Right lobe of liver (tissue), 6 donors: Measurements from ENCODE around the gene DYDC2. TPM values are rescaled to one million over a fixed set of nuclear protein-coding genes. Genes with fewer than 3 reads are reported as not detected.

ENCODE experiments used
- ATAC-seq, 4 donors: fragments of 200-7000 bp; cut with Tn5 transposase; one replicate each; pipeline ENCODE4 v1.9.1; 2020; ENCODE audit warnings: mild to moderate bottlenecking in 4 of 4, moderate library complexity in 4 of 4
- DNase-seq, 3 donors: peaks; one replicate each; pipeline ENCODE4 v3.0.0-alpha.2; 2020
- H3K27ac ChIP-seq, 3 donors: fragments of 200-600 bp; one replicate each; pipeline ENCODE4 v1.8.0; 2022
- H3K27me3 ChIP-seq, 2 donors: fragments of 200-600 bp; one replicate each; pipeline ENCODE4 v1.8.0; 2022
- H3K36me3 ChIP-seq, 4 donors: fragments of 200-600 bp; sonication (generic) in 1 of 4; one replicate each; pipeline versions ENCODE4 v1.5.1 to v1.8.0; 2017 to 2022; ENCODE audit warnings: control low read depth in 1 of 4
- H3K4me1 ChIP-seq, 4 donors: fragments of 200-600 bp; sonication (generic) in 1 of 4; one replicate each; pipeline versions ENCODE4 v1.5.1 to v1.8.0; 2017 to 2022; ENCODE audit warnings: control low read depth in 1 of 4
- H3K4me3 ChIP-seq, 3 donors: fragments of 200-600 bp; one replicate each; pipeline ENCODE4 v1.8.0; 2022
- H3K9me3 ChIP-seq, 4 donors: fragments of 200-600 bp; sonication (generic) in 1 of 4; one replicate each; pipeline versions ENCODE4 v1.5.1 to v1.8.0; 2017 to 2022; ENCODE audit warnings: control low read depth in 1 of 4
- POLR2A ChIP-seq: fragments of 450-650 bp; IDR thresholded peaks from one replicate; pipeline ENCODE4 v1.6.1; 2017; ENCODE audit warnings: antibody characterized with exemption, mild to moderate bottlenecking
- WGBS: methylation state at CpG from one replicate; pipeline ENCODE4 v1.1.6; 2018; ENCODE audit warnings: low coverage, low lambda C conversion rate; ENCODE audit not compliant: insufficient coverage; ENCODE audit errors: missing lambda C conversion rate; 5-methylcytosine and 5-hydroxymethylcytosine counted together
- intact Hi-C, 2 donors: fragments of 100-400 bp; cut with DNase I; formaldehyde crosslinking; loops; one replicate each; pipeline versions ENCODE4 v1.11.2 to v1.14.1; 2022
- total RNA-seq, 6 experiments: library from RNA; depleted of rRNA in 2 of 6; stranded (reverse); fragments of >200 nt in 2 of 6; fragmentation: NEBNext Ultra II Directional in 3 of 6; extraction: Animal tissue kit (Norgen Biotek cat#: 25700) in 3 of 6; gene quantifications; one replicate each; pipeline versions ENCODE4 v1.1.0 to v1.2.4, GENCODE V29; 2016 to 2023
- TF ChIP-seq, protein P1 (sequence below), 4 donors: fragments of 200-600 bp in 3 of 4; fragments of 450-650 bp in 1 of 4; IDR thresholded peaks; one replicate each; pipeline versions ENCODE4 v1.5.1 to v1.8.0; 2016 to 2022; ENCODE audit warnings: antibody characterized with exemption in 4 of 4, mild to moderate bottlenecking in 2 of 4
- donor health status: DM: no; HTN: yes; CAD: no.
- donor health status: DM: no; HTN: no; CAD: no.
- donor health status: DM: no; HTN: no; CAD: no.
- donor health status: DM: no; HTN: yes; CAD: no.
- donor health status: DM: no; HTN: yes; CAD: no.

Gene DYDC2
- total RNA-seq, 6 experiments from 2014 or later = 0.34 to 2.5 (median 0.84) TPM; not detected in 2

DNA sequence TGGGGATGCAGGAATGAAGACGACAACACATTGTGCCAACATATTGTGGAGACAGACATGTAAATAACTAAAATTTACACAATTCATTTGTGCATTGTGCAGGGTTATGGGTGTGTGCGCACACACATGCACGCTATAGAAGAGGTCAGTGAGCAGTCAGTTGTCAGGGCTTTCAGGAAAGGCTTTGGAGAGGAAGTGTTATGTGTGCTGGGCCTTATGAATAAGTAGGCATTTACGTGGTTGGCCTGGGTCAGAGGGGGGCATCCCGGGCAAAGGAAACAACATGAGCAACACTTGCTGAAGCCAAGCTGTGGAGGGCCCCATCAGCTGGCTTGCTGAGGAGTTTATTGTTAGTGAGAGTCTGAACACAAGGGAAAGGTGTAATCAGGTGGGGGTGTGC is 55.9 kb downstream of the DYDC2 start:
- 70% methylated on average over 3 of the region's 5 CpGs for WGBS
- intact Hi-C loops = no loop called here
- Histone ChIP-seq H3K27me3 (no peaks in the 10 kb centered on the region), H3K9me3 (no peaks in the 10 kb centered on the region), H3K4me3 (no peak overlapping the region), H3K27ac (no peak overlapping the region), H3K4me1 (peaks cover 0 to 68% (median 36%) of the 10 kb centered on the region in 4 donors), H3K36me3 (no peaks in the 10 kb centered on the region)
- DNase-seq (no peak), ATAC-seq (no peak)
- no peak for TF ChIP-seq POLR2A
- TF ChIP-seq, protein P1, sequence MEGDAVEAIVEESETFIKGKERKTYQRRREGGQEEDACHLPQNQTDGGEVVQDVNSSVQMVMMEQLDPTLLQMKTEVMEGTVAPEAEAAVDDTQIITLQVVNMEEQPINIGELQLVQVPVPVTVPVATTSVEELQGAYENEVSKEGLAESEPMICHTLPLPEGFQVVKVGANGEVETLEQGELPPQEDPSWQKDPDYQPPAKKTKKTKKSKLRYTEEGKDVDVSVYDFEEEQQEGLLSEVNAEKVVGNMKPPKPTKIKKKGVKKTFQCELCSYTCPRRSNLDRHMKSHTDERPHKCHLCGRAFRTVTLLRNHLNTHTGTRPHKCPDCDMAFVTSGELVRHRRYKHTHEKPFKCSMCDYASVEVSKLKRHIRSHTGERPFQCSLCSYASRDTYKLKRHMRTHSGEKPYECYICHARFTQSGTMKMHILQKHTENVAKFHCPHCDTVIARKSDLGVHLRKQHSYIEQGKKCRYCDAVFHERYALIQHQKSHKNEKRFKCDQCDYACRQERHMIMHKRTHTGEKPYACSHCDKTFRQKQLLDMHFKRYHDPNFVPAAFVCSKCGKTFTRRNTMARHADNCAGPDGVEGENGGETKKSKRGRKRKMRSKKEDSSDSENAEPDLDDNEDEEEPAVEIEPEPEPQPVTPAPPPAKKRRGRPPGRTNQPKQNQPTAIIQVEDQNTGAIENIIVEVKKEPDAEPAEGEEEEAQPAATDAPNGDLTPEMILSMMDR (IDR thresholded peaks at IDR 0.05) = no peak

DNA sequence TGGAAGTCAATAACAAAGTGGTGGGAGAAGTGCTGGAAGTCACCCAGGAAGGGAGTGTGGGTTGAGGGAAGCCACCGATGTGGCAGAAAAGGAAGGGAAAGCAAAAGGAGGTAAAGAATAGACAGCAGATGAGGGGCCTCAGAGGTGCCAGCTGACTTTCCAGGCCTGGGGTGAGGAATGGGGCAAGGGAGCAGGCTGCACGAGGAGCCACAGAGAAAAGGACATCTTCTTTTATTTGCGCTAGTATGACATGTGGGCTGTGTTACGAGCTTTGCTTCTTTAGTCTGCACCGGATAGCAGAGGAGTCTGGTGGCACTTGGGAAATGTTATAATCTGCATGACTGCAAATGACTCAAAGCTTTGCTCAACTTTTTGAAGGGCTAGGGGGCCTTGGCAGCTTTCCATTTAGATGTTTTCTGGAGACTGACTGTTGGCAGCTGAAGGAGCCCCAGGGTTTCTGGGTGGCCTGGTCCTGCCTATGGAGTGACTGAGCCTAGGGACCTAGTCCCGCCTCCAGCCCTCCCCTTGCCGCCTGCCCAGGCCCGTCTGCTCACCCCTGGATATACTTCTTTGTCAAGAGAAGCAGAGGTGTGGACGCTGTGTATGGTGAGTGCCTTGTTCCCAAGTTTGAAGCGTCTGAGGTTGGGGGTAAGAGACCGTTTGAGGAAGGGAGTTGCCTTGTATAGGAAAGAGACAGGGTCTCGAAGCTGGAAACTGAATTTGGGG is 56.9 kb downstream of the DYDC2 start:
- peaks cover 0 to 64% (median 36%) of the 10 kb centered on the region in 4 donors for H3K4me1 ChIP-seq
- WGBS = 26% methylated on average over 3 of the region's 12 CpGs
- no peaks in the 10 kb centered on the region for H3K9me3 ChIP-seq
- DNase-seq (no peak), ATAC-seq (no peak)
- TF ChIP-seq, protein P1 (IDR thresholded peaks at IDR 0.05) = no peak
- no peak for TF ChIP-seq POLR2A
- H3K27me3 ChIP-seq = no peaks in the 10 kb centered on the region
- peak overlapping the region; percentile 25 to 65 (median 51) for H3K27ac ChIP-seq
- H3K36me3 ChIP-seq = no peaks in the 10 kb centered on the region
- intact Hi-C loops = no loop called here
- H3K4me3 ChIP-seq = no peak overlapping the region

DNA sequence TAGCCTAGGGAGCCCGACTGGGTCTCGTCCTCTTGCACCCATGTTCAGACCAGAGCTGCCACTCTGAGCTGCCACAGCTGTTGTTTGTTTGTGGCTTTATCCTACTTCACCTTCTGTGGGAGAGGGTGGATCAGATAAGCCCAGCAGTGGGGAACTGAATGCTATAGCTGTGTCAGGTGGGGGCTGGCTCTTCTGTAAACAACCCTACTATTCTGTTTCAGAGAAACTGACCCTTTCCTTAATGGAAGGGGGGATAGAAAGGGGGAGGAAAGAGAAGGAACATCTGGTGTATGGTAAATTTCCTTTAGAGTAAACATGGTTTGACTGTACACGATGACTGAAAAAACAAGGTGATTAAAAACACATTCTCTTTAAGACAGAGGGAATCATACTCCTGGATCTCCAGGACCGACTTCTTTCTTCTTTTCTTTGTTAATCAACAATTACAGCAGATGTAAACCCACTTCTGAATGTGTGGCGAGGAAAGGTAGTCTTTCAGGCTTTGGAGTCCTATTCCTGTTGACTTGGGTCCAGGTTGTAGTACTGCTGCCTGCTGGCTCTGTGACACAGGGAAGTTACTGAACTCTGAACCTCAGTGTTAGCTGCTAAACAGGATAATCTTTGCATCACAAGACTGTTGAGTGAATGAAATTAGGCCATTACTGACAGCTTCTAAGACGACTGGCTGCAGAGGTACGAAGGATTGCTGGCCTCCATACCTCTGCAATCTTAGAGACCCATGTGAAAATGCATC is 57.7 kb downstream of the DYDC2 start:
- no peaks in the 10 kb centered on the region for H3K27me3 ChIP-seq
- H3K4me3 ChIP-seq = no peak overlapping the region
- intact Hi-C loops = no loop called here
- ATAC-seq (peak; percentile 79 to 85 (median 83)), DNase-seq (peak in 1 of 3 donors; percentile 70)
- peaks cover 0 to 59% (median 32%) of the 10 kb centered on the region in 4 donors for H3K4me1 ChIP-seq
- 25% methylated on average over 7 of the region's 7 CpGs for WGBS
- H3K9me3 ChIP-seq = no peaks in the 10 kb centered on the region
- H3K36me3 ChIP-seq = no peaks in the 10 kb centered on the region
- TF ChIP-seq POLR2A = no peak
- TF ChIP-seq, protein P1 (IDR thresholded peaks at IDR 0.05) = no peak
- peak overlapping the region; percentile 25 to 65 (median 54) for H3K27ac ChIP-seq

DNA sequence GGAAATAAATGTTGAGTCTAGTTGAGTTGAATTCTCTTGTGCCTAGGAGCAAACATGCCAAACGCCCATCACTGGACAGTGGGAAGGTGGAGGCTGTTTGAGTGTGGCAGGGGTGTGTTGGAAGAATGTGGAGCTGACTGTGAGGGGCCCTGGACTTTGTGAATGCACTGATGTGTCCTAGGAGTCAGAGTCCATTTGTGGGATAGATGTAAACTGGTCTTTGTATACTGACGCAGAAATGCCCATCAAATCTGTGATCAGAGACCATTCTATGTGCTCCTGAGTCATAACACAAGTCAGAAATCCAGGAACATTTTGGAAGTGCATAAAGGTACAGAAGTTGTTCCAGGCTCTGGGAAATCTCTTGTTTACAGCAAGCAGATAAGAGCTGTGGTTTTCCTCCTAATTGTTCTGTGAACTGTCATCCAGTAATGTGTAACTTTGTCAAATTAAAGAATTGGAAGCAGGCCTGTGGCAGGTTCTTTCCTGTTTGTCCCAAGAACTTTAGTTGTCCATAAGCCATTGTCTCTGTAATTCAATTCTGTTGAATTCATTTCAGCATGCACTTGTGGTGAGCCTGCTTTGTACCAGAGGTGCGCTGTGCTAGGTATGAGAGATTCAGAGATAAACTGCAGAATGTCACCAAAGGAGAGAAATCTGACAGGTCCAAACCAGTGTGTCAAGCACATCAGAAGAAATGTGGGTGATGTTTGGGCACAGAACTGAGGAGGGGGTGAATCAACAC is 59.3 kb downstream of the DYDC2 start:
- no peak for TF ChIP-seq POLR2A
- TF ChIP-seq, protein P1 (IDR thresholded peaks at IDR 0.05) = no peak
- DNase-seq (no peak), ATAC-seq (peak in 1 of 4 donors; percentile 21)
- Histone ChIP-seq H3K4me3 (no peak overlapping the region), H3K27ac (peak overlapping the region in 1 of 3 donors; percentile 65), H3K36me3 (no peaks in the 10 kb centered on the region), H3K27me3 (no peaks in the 10 kb centered on the region), H3K9me3 (no peaks in the 10 kb centered on the region), H3K4me1 (peaks cover 0 to 43% (median 26%) of the 10 kb centered on the region in 4 donors)
- WGBS = 44% methylated on average over 3 of the region's 3 CpGs
- intact Hi-C loops = no loop called here
